HepG2 (cell line): ENCODE results near the gene SIRT5. TPM values are rescaled to one million over a fixed set of nuclear protein-coding genes. Genes with fewer than 3 reads are reported as not detected.

Source experiments
- ATAC-seq: fragments of 200-7000 bp; cut with Tn5 transposase; 3 replicates; pipeline ENCODE4 v1.9.1; 2020; ENCODE audit warnings: mild to moderate bottlenecking, moderate library complexity
- BruUV-seq: library from RNA; stranded (reverse); fragments of 400-500 nt; replicated peaks from 2 replicates; lab custom pipeline; 2021; lab: Mats Ljungman, UMichigan
- CTCF ChIA-PET: fragments of 300-600 bp; formaldehyde crosslinking; extraction: SDS; loops from one replicate; lab custom pipeline; 2021; ENCODE audit warnings: low total read pairs, inconsistent platforms, low intra/inter-chr PET ratio; lab: Yijun Ruan, JAX
- POLR2A ChIA-PET: fragments of 350-600 bp; sonication (Branson Sonifier 250); formaldehyde crosslinking; loops from one replicate; lab custom pipeline; 2020; ENCODE audit warnings: antibody characterized with exemption, inconsistent platforms; lab: Yijun Ruan, JAX
- DNase-seq: peaks from one replicate; pipeline ENCODE4 v3.0.0-alpha.2; 2015; ENCODE audit warnings: low spot score
- FAIRE-seq: peaks from 3 replicates; lab custom pipeline; 2011; peaks lifted over from hg19 to GRCh38; lab: Jason Lieb, UNC
- H2AFZ ChIP-seq: one replicate; pipeline ENCODE4 v1.6.1; 2011; ENCODE audit warnings: low read length, inconsistent platforms
- H3K27ac ChIP-seq: fragments of 300-600 bp; 3 replicates; pipeline ENCODE4 v1.8.0; 2011; ENCODE audit warnings: mixed run types, mild to moderate bottlenecking, mixed read lengths, low read length, inconsistent platforms; ENCODE audit not compliant: insufficient read depth; ENCODE audit errors: extremely low read length
- H3K27me3 ChIP-seq, 2 experiments: fragments of 200-600 bp in 1 of 2; 2 replicates in 1 of 2; 3 replicates in 1 of 2; pipeline versions ENCODE4 v1.6.0 to v1.8.0; 2011; ENCODE audit warnings: low read length in 2 of 2, mild to moderate bottlenecking in 2 of 2, moderate library complexity in 2 of 2, inconsistent platforms in 1 of 2; ENCODE audit not compliant: insufficient read depth in 2 of 2, control insufficient read depth in 1 of 2
- H3K36me3 ChIP-seq, 2 experiments: fragments of 200-600 bp in 1 of 2; replicated peaks in 1 of 2; 2 replicates in 1 of 2; 3 replicates in 1 of 2; pipeline versions ENCODE4 v1.5.1 to v1.8.0; 2011; ENCODE audit warnings: low read length in 2 of 2, inconsistent platforms in 1 of 2; ENCODE audit not compliant: insufficient read depth in 2 of 2, control insufficient read depth in 1 of 2
- H3K4me1 ChIP-seq: 2 replicates; pipeline ENCODE4 v1.5.1; 2012; ENCODE audit warnings: low read length, inconsistent platforms; ENCODE audit not compliant: insufficient read depth
- H3K4me2 ChIP-seq: 2 replicates; pipeline ENCODE4 v1.6.0; 2011; ENCODE audit warnings: low read depth, low read length, inconsistent platforms
- H3K4me3 ChIP-seq, 3 experiments: fragments of 200-600 bp in 1 of 3; sonication (generic), shearing (Covaris generic) in 1 of 3; replicated peaks in 1 of 3; 2 replicates each; pipeline ENCODE4 v1.5.1; 2011 to 2016; ENCODE audit warnings: low read length in 3 of 3, inconsistent platforms in 2 of 3, low read depth in 2 of 3, mild to moderate bottlenecking in 2 of 3, control low read depth in 1 of 3, mixed read lengths in 1 of 3; ENCODE audit not compliant: insufficient read depth in 1 of 3
- H3K79me2 ChIP-seq: one replicate; pipeline ENCODE4 v1.6.1; 2011; ENCODE audit warnings: low read length, inconsistent platforms; ENCODE audit not compliant: insufficient read depth
- H3K9ac ChIP-seq: 2 replicates; pipeline ENCODE4 v1.6.0; 2011; ENCODE audit warnings: mild to moderate bottlenecking, low read depth, low read length, inconsistent platforms; ENCODE audit not compliant: insufficient read depth
- H3K9me3 ChIP-seq: 2 replicates; pipeline ENCODE4 v1.5.1; 2012; ENCODE audit warnings: mild to moderate bottlenecking, low read length
- H4K20me1 ChIP-seq: 2 replicates; pipeline ENCODE4 v1.6.0; 2011; ENCODE audit warnings: inconsistent platforms, mild to moderate bottlenecking, low read length, moderate library complexity; ENCODE audit not compliant: insufficient read depth
- ATF7 ChIP-seq, 2 experiments: fragments of 450-650 bp in 1 of 2; sonication (generic) in 1 of 2; formaldehyde crosslinking in 1 of 2; IDR thresholded peaks; 2 replicates each; pipeline versions ENCODE4 v1.4.0 to v1.6.1; 2016 to 2020; ENCODE audit warnings: antibody characterized with exemption in 1 of 2, mild to moderate bottlenecking in 1 of 2, missing genetic modification reagents in 1 of 2
- CENPX ChIP-seq: sonication (generic); formaldehyde crosslinking; IDR thresholded peaks from 2 replicates; pipeline ENCODE4 v1.9.0; 2021; ENCODE audit warnings: mild to moderate bottlenecking, missing genetic modification reagents, moderate library complexity
- HOXD1 ChIP-seq: sonication (generic); formaldehyde crosslinking; IDR thresholded peaks from 2 replicates; pipeline ENCODE4 v1.5.0; 2020; ENCODE audit warnings: missing genetic modification reagents
- MAFF ChIP-seq: IDR thresholded peaks from 2 replicates; pipeline ENCODE4 v1.6.1; 2011; ENCODE audit warnings: low read depth, low read length, improper control_type of control experiment
- MYNN ChIP-seq: sonication (generic); formaldehyde crosslinking; IDR thresholded peaks from 2 replicates; pipeline ENCODE4 v1.4.0; 2020; ENCODE audit warnings: mild to moderate bottlenecking, low read depth, missing genetic modification reagents
- TRIM24 ChIP-seq: sonication (generic); formaldehyde crosslinking; IDR thresholded peaks from 2 replicates; pipeline ENCODE4 v1.8.0; 2022; ENCODE audit warnings: mild to moderate bottlenecking, missing genetic modification reagents
- YEATS2 ChIP-seq: sonication (generic); formaldehyde crosslinking; IDR thresholded peaks from 2 replicates; pipeline ENCODE4 v1.4.0; 2020; ENCODE audit warnings: missing genetic modification reagents, borderline replicate concordance
- ZBTB7A ChIP-seq: sonication (generic); formaldehyde crosslinking; IDR thresholded peaks from 2 replicates; pipeline ENCODE4 v1.8.0; 2022; ENCODE audit warnings: mild to moderate bottlenecking, missing genetic modification reagents
- ZNF652 ChIP-seq: IDR thresholded peaks from 2 replicates; pipeline ENCODE4 v1.6.1; 2016; ENCODE audit warnings: low read depth, borderline replicate concordance
- ZNF766 ChIP-seq: sonication (generic); formaldehyde crosslinking; IDR thresholded peaks from 2 replicates; pipeline ENCODE4 v1.5.0; 2020; ENCODE audit warnings: missing genetic modification reagents, borderline replicate concordance
- WGBS: methylation state at CpG from one replicate; pipeline ENCODE4 v1.1.6; 2017; ENCODE audit warnings: low lambda C conversion rate; 5-methylcytosine and 5-hydroxymethylcytosine counted together
- in situ Hi-C: cut with HindIII; loops from 2 replicates; pipeline ENCODE4 v1.10.0; 2017; ENCODE audit warnings: low pct_unique_long_range_greater_than_20kb; ENCODE audit not compliant: extremely low pct_ligation_motif_present
- intact Hi-C: fragments of 100-400 bp; cut with micrococcal nuclease; formaldehyde crosslinking; loops from one replicate; pipeline ENCODE4 v1.10.0; 2022; ENCODE audit not compliant: unreplicated experiment
- polyA plus RNA-seq, 8 experiments: library from polyadenylated mRNA; depleted of rRNA in 3 of 8; stranded (reverse) in 7 of 8; unstranded in 1 of 8; fragments of >200 nt; fragmentation: Illumina TruSeq in 4 of 8; extraction: Trizol in 4 of 8; gene quantifications; 2 replicates each; pipeline versions ENCODE4 v1.2.1 to v1.2.3, GENCODE V29; 2011 to 2016; ENCODE audit warnings: low read depth in 4 of 8, missing spikeins in 1 of 8, mixed read lengths in 1 of 8; ENCODE audit not compliant: insufficient read depth in 1 of 8
- total RNA-seq, 5 experiments: library from RNA; depleted of rRNA; stranded (reverse); fragments of >200 nt; fragmentation: Illumina TruSeq; extraction: Trizol; gene quantifications; 2 replicates each; pipeline ENCODE4 v1.2.3, GENCODE V29; 2016; ENCODE audit warnings: low read depth in 1 of 5
- TF ChIP-seq, protein P1 (sequence below): sonication (generic); formaldehyde crosslinking; IDR thresholded peaks from 2 replicates; pipeline ENCODE4 v1.4.0; 2020; ENCODE audit warnings: low read depth, mild to moderate bottlenecking, missing genetic modification reagents
- TF ChIP-seq, protein P2 (sequence below): sonication (generic); formaldehyde crosslinking; IDR thresholded peaks from one replicate; pipeline ENCODE4 v1.5.1; 2020; ENCODE audit warnings: mild to moderate bottlenecking, missing genetic modification reagents; ENCODE audit errors: not compliant biosample characterization
- TF ChIP-seq, protein P3 (sequence below): IDR thresholded peaks from 2 replicates; pipeline ENCODE4 v1.6.1; 2016; ENCODE audit warnings: control low read depth

SIRT5 gene
- total and polyA plus RNA-seq, 2 of the 13 experiments (the other 11 are each of a cell fraction or from before 2014, with no cell fraction given): 14.1 to 16.6 TPM

DNA sequence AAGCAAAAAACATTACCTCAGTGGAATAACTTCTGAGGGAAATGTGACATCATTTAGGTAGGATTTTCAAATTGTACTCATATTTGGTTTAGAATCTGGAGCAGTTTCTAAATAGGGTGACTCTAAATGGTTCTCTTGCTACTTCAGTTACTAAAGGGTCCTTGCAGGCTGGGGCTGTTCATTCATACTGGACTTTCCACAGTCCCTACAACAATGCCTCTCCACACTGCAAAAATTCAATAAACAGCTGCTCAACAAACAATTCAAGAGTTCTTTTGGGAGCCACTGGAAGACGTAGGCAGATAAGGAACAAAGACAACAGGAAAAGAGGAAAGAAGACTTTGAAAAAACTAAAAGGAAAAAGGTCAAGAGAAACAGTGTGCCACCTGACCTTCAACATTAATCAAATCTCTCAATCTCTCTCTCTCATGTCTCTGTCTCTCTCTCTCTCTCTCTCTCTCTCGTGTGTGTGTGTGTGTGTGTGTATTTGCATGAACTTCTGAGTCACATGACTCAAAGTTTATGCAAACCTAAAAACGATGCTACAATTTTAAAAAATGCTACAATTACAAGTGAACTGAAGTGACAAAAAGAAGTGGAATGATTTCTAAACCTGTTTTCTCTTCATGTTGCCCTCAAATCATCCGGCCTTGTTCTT is 55.2 kb downstream of the SIRT5 start:
- Histone ChIP-seq H3K9me3 (no peaks in the 10 kb centered on the region), H3K36me3 (peaks cover 8 to 48% of the 10 kb centered on the region in 2 experiments)
- no peak for TF ChIP-seq ZBTB7A
- no peak for TF ChIP-seq HOXD1 (CRISPR knock-in tag)
- TF ChIP-seq, protein P1, sequence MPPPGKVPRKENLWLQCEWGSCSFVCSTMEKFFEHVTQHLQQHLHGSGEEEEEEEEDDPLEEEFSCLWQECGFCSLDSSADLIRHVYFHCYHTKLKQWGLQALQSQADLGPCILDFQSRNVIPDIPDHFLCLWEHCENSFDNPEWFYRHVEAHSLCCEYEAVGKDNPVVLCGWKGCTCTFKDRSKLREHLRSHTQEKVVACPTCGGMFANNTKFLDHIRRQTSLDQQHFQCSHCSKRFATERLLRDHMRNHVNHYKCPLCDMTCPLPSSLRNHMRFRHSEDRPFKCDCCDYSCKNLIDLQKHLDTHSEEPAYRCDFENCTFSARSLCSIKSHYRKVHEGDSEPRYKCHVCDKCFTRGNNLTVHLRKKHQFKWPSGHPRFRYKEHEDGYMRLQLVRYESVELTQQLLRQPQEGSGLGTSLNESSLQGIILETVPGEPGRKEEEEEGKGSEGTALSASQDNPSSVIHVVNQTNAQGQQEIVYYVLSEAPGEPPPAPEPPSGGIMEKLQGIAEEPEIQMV (CRISPR knock-in tag): no peak
- no peak for TF ChIP-seq MYNN (CRISPR knock-in tag)
- no peak for TF ChIP-seq ZNF766 (CRISPR knock-in tag)
- no peak for TF ChIP-seq ZNF652 (CRISPR knock-in tag)
- TF ChIP-seq YEATS2 (CRISPR knock-in tag): no peak
- TF ChIP-seq MAFF: no peak
- no peak for TF ChIP-seq CENPX
- TF ChIP-seq, protein P2, sequence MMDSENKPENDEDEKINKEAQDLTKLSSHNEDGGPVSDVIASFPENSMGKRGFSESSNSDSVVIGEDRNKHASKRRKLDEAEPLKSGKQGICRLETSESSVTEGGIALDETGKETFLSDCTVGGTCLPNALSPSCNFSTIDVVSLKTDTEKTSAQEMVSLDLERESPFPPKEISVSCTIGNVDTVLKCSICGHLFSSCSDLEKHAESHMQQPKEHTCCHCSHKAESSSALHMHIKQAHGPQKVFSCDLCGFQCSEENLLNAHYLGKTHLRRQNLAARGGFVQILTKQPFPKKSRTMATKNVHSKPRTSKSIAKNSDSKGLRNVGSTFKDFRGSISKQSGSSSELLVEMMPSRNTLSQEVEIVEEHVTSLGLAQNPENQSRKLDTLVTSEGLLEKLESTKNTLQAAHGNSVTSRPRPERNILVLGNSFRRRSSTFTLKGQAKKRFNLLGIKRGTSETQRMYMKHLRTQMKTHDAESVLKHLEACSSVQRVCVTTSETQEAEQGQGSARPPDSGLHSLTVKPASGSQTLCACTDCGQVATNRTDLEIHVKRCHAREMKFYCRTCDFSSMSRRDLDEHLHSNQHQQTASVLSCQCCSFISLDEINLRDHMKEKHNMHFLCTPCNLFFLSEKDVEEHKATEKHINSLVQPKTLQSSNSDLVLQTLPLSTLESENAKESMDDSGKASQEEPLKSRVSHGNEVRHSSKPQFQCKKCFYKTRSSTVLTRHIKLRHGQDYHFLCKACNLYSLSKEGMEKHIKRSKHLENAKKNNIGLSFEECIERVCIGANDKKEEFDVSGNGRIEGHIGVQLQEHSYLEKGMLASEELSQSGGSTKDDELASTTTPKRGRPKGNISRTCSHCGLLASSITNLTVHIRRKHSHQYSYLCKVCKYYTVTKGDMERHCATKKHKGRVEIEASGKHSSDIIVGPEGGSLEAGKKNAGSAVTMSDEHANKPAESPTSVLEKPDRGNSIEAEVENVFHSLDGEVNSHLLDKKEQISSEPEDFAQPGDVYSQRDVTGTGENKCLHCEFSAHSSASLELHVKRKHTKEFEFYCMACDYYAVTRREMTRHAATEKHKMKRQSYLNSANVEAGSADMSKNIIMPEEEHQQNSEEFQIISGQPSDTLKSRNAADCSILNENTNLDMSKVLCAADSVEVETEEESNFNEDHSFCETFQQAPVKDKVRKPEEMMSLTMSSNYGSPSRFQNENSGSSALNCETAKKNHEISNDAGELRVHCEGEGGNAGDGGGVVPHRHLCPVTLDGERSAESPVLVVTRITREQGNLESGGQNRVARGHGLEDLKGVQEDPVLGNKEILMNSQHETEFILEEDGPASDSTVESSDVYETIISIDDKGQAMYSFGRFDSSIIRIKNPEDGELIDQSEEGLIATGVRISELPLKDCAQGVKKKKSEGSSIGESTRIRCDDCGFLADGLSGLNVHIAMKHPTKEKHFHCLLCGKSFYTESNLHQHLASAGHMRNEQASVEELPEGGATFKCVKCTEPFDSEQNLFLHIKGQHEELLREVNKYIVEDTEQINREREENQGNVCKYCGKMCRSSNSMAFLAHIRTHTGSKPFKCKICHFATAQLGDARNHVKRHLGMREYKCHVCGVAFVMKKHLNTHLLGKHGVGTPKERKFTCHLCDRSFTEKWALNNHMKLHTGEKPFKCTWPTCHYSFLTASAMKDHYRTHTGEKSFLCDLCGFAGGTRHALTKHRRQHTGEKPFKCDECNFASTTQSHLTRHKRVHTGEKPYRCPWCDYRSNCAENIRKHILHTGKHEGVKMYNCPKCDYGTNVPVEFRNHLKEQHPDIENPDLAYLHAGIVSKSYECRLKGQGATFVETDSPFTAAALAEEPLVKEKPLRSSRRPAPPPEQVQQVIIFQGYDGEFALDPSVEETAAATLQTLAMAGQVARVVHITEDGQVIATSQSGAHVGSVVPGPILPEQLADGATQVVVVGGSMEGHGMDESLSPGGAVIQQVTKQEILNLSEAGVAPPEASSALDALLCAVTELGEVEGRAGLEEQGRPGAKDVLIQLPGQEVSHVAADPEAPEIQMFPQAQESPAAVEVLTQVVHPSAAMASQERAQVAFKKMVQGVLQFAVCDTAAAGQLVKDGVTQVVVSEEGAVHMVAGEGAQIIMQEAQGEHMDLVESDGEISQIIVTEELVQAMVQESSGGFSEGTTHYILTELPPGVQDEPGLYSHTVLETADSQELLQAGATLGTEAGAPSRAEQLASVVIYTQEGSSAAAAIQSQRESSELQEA: no peak
- no peak for TF ChIP-seq TRIM24 (CRISPR knock-in tag)
- no peak for TF ChIP-seq ATF7 (IDR thresholded peaks at IDR 0.05)
- TF ChIP-seq ATF7 (CRISPR knock-in tag; IDR thresholded peaks at IDR 0.05): no peak
- TF ChIP-seq, protein P3, sequence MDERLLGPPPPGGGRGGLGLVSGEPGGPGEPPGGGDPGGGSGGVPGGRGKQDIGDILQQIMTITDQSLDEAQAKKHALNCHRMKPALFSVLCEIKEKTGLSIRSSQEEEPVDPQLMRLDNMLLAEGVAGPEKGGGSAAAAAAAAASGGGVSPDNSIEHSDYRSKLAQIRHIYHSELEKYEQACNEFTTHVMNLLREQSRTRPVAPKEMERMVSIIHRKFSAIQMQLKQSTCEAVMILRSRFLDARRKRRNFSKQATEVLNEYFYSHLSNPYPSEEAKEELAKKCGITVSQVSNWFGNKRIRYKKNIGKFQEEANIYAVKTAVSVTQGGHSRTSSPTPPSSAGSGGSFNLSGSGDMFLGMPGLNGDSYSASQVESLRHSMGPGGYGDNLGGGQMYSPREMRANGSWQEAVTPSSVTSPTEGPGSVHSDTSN: no peak

More for the DNA sequence above, 55.2 kb downstream of the SIRT5 start:
- H3K4me1 ChIP-seq: peaks cover 8% of the 10 kb centered on the region; the same call in 1 of the 2 replicates
- no peaks in the 10 kb centered on the region for H3K27me3 ChIP-seq
- FAIRE-seq (no peak), DNase-seq (no peak), ATAC-seq (no peak)
- H3K4me3 ChIP-seq: no peak overlapping the region
- ChIA-PET CTCF (no interaction called here), POLR2A (no interaction called here)
- H3K4me2 ChIP-seq: no peak overlapping the region
- no peak overlapping the region for H3K9ac ChIP-seq
- in situ Hi-C loops: no loop called here
- H3K27ac ChIP-seq: no peak overlapping the region
- BruUV-seq: no TSS peak
- WGBS: 71% methylated on average over 4 of the region's 4 CpGs
- H4K20me1 ChIP-seq: no peaks in the 10 kb centered on the region
- no peaks in the 10 kb centered on the region for H3K79me2 ChIP-seq
- H2AFZ ChIP-seq: no peak overlapping the region
- intact Hi-C loops: no loop called here
